Right ventricle myocardium inferior (tissue), 1 donor: Measurements from ENCODE around the gene SCAF11. TPM values are rescaled to one million over a fixed set of nuclear protein-coding genes. Genes with fewer than 3 reads are reported as not detected.

Experiments used
- ATAC-seq: fragments of 200-7000 bp; cut with Tn5 transposase; one replicate; pipeline ENCODE4 v1.9.1; 2020; ENCODE audit warnings: mild to moderate bottlenecking, moderate library complexity
- DNase-seq: peaks from one replicate; pipeline ENCODE4 v3.0.0; 2021; ENCODE audit errors: missing footprints
- intact Hi-C: fragments of 100-400 bp; cut with DNase I; formaldehyde crosslinking; loops from one replicate; pipeline ENCODE4 v1.11.0; 2022
- total RNA-seq: library from RNA; stranded (reverse); fragmentation: NEBNext Ultra II Directional; extraction: Animal tissue kit (Norgen Biotek cat#: 25700); gene quantifications from one replicate; pipeline ENCODE4 v1.2.1, GENCODE V29; 2021
- donor health status: DM: no; HTN: yes; CAD: no; lungs with severe emphysema.

SCAF11 gene
- total RNA-seq, 1 donor from 2014 or later: 76.6 TPM

DNA sequence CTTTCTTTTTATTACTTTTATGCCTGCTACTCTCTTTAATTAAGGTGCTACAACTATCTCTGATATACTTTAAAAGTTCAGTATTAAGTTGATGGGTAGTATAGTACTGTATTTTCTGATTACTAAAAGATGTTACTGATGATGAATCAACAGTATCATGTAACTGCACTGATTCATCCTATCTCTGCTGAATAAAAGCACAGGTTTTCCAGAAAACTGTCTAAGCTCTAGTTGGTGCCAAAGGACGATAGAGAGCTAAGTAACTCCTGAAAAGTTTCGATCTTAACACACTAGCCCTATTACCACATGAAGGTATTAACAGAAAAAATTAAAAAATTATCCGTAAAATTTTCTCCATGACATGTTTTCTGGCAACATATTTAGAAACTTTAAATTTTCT is 2.1 kb downstream of the SCAF11 start:
- ATAC-seq (no peak), DNase-seq (no peak)
- intact Hi-C loops: loop anchor here (10.0 kb wide), 1 partner anchor 223 kb away; no protein-coding TSS in a partner anchor

DNA sequence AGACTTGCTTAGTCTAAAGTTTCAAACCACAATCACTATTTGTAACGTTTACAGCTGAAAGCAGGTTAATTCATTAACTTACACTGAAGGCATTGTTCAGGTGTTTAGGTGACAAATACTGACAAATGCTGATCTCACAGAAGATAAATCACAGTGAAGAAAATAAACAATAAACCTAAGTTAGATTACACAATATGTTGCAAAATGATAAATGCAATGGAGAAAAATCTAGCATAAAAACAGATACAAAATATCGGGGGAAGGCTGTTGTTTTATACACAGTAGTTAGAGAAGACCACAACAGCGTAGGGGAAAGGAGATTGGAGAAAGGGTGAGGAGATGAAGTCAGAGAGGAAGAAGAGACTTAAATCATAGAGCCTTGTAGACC is 3.0 kb downstream of the SCAF11 start:
- DNase-seq (no peak), ATAC-seq (no peak)
- intact Hi-C loops: loop anchor here (10.0 kb wide), 1 partner anchor 223 kb away; no protein-coding TSS in a partner anchor

DNA sequence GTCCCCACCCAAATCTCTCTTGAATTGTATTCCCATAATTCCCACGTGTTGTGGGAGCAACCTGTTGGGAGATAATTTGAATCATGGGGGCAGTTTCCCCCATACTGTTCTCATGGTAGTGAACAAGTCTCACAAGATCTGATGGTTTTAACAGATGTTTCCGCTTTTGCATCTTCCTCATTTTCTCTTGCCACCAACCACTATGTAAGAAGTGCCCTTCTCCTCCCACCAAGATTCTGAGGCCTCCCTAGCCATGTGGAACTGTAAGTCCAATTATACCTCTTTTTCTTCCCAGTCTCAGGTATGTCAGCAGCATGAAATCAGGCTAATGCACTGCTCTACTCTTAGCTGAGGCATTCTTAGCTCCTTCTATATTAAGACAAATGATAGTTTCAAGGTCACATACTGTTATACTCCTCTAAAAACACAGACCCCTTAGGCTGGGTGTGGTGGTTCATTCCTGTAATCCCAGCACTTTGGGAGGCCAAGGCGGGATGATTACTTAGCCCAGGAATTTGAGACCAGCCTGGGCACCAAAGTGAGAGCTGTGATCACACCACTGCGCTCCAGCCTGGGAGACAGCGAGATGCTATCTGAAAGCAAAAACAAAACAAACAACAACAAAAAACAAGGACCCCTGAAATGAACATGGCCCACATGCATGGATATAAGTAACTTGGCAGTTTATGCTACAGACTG is 3.6 kb downstream of the SCAF11 start:
- intact Hi-C loops: loop anchor here (10.0 kb wide), 1 partner anchor 222 kb away; no protein-coding TSS in a partner anchor
- no peak for DNase-seq
- ATAC-seq: no peak

DNA sequence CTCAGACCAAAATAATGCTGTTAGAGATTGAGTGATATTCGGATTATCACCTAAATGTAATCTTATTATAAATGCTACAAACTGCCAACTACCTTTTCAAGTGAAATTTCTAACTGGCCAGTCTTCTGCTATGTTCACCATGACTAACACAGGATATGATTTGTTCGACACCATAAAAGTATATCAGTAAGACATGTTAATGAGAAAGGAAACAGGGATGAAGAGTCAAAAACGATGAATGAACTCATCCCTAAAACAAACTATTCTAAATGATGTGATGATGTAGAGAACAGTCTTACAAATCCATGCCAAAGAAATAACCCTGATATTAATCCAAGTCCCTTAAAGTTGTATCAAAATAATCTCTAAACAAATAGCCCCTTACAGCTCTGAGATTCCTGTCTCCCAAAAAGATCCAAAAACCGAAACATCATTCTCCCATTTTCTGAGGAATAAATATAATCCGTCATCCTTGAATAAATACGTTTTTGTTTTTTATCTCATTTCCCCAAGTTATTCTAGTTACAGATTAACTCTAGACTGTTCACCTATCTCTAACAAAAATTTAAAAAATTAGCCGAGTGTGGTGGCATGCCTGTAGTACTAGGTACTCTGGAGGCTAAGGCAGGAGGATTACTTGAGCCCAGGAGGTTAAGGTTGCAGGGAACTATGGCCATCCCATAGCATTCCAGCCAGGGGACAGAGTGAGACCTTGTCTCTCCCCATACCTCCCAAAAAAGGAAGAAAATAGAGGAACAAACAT is 9.1 kb downstream of the SCAF11 start:
- no peak for DNase-seq
- intact Hi-C loops: loop anchor here (10.0 kb wide), 1 partner anchor 216 kb away; no protein-coding TSS in a partner anchor
- no peak for ATAC-seq

DNA sequence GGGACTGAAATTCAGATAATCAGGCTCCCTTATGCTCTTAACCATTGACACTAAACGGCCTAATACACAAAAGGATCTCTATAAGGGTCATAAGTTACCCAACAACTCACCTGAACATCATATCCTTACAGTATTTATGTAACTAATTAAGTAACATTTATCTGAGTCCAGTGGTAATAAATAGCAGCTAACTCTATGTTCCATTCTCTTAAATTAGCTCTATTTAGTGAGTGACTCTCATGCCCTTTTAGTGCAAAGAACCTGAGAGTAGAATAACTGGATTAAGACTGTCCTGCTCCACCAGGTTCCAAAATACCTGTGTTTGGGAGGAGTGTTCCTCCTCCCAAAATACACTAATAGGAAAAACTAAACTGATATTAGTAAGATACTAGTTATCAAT is 9.8 kb downstream of the SCAF11 start:
- DNase-seq (no peak), ATAC-seq (no peak)
- intact Hi-C loops: loop anchor here (10.0 kb wide), 1 partner anchor 216 kb away; no protein-coding TSS in a partner anchor

DNA sequence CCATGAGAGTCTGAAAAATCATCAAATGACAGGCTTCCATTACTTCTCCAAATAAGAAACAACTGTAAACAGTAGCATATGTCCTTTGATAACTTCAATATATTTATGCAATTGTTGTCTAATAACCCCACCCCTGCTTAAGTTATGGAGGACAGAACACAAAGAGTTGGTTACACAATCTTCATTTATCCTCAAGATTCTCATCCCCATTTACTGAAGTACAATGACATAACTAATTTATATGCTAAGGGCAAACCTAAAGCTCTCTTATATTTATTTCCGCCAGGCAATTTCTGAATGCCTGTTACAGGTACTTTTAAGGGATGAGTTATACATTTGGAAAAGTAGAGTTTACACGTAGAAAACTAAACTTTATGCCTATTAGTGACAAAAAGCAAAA is 12.3 kb downstream of the SCAF11 start:
- intact Hi-C loops: no loop called here
- no peak for DNase-seq
- ATAC-seq: no peak

DNA sequence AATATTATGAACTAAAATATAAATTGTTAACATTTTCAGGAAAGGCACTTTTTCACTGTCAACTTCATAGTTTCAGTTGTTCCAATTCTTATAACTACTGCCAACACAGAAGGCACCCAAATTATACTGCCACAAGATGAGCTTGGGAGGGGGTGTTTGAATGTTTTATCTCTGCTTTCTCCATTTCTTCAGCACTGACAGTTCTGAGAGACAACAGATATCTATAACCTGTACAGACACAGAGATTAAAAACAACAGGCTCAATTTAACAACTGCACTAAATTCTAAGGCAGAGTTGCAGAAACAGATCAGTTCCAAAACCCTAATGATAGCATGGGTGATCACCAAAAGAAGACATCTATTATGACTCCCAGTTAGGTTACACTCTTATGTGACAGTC is 12.8 kb downstream of the SCAF11 start:
- DNase-seq: no peak
- no peak for ATAC-seq
- intact Hi-C loops: no loop called here

DNA sequence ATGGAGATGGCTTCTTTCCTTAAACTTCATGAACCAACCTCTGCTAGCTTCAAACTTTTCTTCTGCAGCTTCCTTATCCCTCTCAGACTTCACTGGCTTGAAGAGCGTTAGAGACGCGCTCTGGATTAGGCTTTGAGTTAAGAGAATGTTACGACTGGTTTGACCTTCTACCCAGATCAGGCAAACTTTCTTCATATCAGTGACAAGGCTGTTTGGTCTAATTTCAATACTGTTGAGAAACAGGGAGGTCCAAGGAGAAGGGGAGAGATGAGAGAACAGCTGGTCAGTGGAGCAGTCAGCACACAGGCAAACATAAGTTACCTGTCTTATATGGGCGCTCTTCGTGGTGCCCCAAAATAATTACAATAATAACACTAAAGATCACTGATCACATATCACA is 14.9 kb downstream of the SCAF11 start:
- DNase-seq (no peak), ATAC-seq (peak; percentile 33)
- intact Hi-C loops: no loop called here

DNA sequence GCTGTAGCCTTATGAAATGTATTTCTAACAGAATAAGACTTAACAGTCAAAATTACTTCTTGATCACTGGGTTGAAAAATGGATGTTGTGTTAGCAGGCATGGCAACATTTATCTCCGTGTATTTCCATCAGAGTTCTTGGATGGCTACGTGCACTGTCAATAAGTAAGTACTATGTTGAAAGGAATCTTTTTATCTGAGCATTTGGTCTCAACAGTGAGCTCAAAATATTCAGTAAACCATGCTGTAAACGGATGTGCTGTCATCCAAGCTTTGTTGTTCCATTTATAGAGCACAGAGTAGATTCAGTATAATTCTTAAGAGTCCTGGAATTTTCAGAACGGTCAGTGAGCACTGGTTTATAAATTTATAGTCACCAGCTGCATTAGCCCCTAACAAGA is 15.5 kb downstream of the SCAF11 start:
- no peak for DNase-seq
- intact Hi-C loops: no loop called here
- peak; percentile 56 for ATAC-seq

DNA sequence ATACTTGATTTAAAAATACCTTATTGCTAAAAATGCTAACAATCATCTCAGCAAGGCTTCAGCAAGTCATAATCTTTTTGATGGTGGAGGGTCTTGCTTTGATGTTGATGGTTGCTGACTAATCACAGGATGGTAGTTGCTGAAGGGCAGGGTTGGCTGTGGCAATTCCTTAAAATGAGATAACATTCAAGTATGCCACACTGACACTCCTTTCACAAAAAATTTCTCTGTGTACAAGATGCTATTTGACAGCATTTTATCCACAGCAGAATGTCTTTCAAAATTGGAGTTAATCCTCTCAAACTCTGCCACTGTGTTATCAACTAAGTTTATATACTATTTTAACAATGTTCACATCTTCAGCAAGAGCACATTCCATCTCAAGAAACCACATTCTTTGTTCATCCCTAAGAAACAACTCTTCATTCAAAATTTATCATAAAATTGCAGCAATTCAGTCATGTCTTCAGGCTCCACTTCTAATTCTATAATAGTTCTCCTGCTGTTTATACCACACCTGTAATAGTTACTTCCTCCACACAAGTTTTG is 16.1 kb downstream of the SCAF11 start:
- ATAC-seq: no peak
- intact Hi-C loops: no loop called here
- no peak for DNase-seq

DNA sequence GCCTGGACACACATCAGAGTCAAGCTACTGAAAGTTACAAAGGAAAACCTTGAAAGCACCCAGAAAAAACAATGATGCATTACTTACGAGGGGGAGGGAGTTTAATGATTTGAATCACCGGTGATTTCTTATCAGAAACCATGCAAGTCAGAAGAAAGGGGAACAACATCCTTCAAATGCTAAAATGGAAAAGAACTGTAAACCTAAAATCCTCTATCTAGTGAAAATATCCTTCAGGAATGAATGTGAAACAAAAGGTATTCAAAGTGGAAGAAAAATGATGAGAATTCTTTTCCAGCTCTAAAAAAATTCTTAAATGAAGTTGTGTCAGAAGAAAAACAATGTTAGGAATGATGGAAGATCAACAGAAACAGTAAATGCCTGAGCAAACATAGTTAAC is 16.8 kb downstream of the SCAF11 start:
- DNase-seq: no peak
- intact Hi-C loops: no loop called here
- ATAC-seq: no peak

DNA sequence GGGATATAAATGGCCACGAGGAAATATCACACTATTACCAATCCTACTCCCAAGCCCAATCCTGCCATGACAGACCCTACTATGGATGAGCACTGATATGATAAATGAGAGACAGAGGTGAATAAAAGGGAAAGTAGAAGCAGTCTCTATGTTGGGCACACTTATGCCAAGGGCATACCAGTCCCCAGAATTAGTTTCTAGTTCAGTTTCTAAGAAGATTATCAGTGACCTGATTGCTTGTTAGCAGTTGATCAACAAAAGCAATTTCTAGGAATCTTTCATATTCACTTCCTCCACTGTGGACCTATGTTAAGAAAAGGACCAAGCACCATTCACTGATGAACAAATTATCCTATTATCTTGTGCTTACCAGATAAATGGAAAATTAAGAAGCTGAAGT is 20.0 kb downstream of the SCAF11 start:
- ATAC-seq (no peak), DNase-seq (no peak)
- intact Hi-C loops: no loop called here

DNA sequence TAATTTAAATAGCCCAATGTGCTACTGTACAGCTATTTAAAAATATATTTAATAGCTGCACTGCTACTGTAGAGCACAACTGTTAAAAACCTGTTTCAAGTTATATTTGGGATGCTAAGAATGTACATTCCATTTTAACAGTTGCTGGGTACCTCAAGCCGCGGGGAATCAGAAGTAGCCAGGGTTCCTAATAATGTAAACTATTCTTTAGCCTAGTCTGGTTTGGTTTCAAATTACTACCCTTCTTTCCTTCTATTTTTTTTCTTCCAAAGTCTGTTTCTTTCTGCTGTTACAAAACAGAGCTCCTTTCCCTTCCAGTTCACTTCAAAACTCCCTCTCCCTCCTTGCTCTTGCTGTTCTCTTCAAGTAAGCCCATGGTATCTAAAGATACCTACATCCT is 21.3 kb downstream of the SCAF11 start:
- ATAC-seq: no peak
- intact Hi-C loops: no loop called here
- no peak for DNase-seq

DNA sequence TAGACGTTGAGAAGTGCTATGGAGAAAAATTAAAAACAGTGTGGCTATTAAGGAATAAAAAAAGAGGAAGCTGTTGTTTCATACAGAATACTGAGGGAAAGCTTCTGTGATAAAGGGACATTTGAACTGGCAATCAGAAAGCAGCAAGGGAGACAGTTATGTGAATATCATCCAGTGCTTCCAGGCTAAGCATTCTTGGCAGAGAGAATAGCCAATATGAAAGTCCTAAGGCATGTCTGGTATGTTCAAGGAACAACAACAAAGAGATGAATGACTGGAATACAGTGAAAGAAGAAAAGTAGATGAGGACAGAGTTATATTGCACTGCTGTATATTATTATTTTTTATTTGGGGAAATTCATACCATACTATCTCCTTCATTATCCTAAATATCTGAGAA is 23.9 kb downstream of the SCAF11 start:
- ATAC-seq (peak; percentile 85), DNase-seq (no peak)
- intact Hi-C loops: no loop called here

DNA sequence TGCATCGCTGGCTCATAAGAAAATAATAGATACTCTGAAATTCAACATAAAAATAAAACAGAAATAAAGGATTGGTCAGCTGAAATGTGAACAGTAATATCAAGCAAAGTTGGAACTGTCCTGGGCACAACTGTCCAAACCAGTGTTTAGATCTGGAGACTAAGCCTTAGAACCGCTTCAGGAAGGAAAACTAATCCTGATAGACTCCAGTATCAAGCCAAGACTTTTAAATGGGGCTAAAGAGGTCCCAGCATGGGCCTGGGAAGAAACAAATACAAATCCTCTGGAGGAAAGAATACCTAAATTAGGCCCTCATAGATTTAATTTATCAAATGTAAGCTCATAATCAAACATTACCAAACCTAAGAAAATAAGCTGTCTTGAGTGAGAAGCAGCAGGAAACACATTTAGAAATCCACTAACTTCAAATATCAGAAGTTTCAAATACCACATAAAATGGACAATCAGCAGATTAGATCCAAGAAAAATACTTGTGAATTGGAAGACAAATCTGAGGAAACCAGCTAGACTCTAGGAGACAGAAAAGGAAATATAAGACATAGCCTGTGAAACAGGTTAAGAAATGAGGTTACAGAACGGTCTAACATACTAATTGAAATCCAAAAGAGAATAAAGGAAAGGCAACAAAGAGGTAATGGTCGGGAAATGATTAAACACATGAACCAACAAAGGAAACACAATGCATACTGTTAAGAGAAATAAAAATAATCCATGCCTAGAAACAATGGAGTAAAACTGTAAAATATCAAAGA is 27.6 kb downstream of the SCAF11 start:
- DNase-seq (no peak), ATAC-seq (no peak)
- intact Hi-C loops: no loop called here

DNA sequence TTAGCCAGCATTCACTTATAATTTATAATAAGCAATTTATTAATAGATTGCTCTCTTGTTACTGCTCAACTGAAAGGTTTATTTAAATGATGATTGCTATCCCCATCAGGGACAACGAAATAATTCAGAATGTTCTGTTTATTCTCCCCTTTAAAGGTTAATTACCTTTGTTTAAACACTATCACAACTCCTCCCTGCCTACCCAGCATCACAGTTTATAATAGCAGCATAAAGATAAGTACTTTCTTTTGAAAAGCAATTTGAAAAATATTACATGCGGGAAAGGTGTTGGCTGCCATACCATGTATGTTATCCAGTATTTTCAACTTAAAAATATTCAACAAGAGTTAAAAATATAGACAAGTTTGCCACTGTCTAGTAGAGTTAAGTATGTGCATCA is 30.6 kb downstream of the SCAF11 start:
- no peak for ATAC-seq
- intact Hi-C loops: no loop called here
- DNase-seq: no peak

DNA sequence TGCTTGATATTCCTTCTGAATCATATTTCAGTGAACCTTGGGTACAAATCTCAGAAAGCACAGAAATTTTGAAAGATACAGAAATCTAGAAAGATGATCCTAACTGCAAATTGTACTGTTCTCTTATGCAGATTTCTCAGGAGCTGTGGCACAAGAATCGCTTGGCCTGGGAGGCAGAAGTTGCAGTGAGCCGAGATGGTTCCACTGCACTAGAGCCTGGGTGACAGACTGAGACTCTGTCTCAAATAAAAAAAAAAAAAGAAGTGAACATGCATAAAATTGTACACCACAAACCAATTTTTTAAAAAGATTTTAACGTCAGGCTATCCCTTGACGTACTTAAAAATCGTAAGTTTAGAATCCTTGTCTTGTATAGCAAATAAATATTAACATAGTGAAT is 31.3 kb downstream of the SCAF11 start:
- intact Hi-C loops: no loop called here
- DNase-seq (no peak), ATAC-seq (no peak)

DNA sequence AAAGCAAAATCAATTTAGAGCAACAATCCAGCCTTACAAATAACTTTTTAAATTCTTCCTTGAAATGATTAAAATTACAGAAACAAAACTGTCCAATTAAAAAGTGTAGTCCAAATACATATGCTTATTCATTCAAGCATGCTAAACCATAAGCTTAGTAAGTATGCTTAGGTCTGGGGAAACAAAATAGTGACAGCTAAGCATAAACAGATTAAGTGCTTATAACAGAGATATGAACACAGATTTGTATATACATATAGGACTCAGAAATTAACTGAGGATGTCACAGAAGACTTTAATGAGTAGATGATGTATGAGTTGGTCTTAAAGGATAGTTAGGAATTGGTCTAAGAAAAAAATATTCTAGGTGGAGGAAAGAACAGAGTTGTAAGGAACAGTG is 41.8 kb downstream of the SCAF11 start:
- ATAC-seq: no peak
- DNase-seq: no peak
- intact Hi-C loops: no loop called here

DNA sequence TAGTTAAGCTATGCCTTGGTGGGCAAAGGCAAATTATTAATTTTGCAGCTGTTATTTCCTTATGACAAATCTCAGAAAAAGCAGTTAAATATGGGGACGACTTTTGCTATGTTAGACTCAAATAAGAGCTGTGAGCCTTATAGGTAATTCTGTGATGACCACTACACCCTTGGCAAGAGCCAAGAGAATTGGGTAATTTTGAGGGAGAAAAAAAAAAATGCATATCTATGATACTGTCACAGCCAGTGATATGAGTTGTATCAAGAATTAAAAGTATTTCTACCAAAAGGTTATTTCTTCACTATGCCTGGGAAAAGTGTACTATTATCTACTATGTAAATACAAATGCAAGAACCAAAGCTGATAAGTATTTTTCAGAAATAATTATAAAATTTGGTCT is 43.9 kb downstream of the SCAF11 start:
- DNase-seq: no peak

More for the DNA sequence above, 43.9 kb downstream of the SCAF11 start:
- intact Hi-C loops: no loop called here
- ATAC-seq: no peak
